NCI-H2196 treated with DMSO at 0.1 percent for 48 hours (cell line): Measurements from ENCODE around the gene EXT2.

Experiments
- DNase-seq: peaks from one replicate; lab custom pipeline; 2025; ENCODE audit not compliant: unreplicated experiment; lab: John Stamatoyannopoulos, UW

Gene EXT2

DNA sequence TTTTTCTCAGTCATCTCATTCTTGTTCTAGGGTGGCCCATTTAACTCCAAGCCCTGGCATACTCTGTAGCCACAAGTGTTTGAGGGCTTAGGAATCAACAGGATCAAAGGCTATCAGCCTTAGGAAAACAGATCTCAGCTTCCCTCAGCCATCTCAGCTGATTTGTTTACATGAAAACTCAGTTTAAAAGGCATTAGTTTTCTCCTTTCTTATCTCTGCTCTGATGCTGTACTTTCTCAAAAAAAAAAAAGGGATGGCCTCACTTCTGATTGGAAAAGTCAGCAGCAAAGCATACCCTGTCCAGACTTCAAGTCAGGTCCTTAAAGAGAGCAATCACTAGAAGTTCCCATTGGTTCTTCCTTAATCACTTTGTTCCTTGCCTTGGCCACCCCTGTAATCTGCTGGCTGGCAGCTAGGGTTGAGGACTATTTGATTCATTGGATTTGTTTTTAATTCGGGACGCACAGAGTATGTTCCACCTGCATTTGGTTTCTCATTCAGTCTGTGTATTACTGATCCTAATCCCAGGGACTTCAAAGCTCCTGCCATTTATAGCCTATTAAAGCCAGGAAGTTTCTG is 102.8 kb downstream of the EXT2 start:
- no peak for DNase-seq

DNA sequence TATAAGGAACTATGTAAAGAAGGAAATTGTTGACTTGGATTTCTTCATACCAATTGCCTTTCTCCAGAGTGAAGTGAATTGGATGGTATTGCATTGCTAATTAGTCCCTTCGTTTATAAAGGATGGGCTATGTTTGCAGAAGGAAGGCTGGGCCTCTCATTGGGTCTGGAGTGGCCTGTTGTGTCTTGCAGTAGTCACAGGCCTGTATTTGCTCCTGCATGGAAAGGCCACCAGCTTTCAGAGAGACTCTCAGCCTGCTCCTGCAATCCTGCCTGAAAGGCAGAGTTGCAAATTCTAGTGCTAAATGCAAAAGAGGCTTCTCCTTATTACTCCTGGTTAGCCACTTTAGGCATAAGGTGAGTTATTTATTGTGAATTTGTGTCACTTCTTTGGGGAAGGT is 103.8 kb downstream of the EXT2 start:
- no peak for DNase-seq

DNA sequence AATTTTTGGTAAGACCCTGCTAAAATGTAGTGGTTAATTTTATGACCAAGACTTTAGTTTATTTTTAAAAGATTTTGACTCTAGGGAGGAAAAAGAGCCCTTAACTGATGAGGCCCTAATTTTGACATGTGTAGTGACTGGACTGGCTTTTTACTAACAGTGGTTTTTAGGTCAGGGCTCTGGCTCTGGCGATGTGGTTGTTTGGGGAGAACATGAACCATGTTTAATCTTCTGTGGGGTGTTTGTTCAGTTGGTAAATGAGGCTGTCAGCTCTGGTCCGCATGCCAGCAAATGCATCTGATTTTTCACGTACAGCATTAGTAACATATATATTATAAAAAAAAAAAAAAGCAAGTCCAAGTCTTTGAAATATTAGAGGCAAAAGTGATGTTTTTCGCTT is 104.3 kb downstream of the EXT2 start:
- no peak for DNase-seq

DNA sequence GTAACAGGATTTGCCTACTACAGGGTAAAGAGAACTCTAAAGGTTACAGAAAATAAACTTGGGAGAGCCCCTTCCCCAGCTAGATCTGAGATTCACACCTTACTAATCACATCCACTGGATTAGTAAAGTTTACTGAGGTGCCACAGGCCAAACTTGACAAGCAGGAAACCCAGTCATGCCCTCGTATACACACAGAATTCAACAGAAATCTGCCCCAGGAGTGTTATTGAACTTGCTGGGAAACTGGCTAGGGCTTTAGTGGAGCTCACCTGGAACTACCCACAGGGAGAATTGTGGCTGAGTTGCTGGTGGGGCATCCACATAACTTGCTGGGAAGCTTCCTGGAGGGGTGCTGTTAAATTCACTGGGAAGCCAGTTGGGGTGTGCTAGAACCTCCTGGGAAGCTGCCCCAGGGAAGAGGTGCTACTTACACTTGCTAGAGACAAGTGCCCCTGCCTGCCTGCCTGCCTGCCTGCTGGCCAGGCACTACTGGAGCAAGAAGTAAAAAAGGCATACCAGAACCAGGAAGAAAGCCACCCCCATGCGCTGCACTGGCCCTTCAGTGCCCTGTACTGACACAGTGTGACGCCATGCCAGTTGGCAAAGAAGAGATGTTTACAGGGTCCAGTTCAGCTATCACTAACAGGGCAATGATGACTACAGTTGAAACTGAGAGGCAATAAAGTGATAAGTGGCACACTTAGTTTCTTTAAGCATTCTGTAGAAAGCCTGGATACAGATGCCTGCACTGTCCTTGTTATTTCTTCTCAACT is 108.0 kb downstream of the EXT2 start:
- no peak for DNase-seq

DNA sequence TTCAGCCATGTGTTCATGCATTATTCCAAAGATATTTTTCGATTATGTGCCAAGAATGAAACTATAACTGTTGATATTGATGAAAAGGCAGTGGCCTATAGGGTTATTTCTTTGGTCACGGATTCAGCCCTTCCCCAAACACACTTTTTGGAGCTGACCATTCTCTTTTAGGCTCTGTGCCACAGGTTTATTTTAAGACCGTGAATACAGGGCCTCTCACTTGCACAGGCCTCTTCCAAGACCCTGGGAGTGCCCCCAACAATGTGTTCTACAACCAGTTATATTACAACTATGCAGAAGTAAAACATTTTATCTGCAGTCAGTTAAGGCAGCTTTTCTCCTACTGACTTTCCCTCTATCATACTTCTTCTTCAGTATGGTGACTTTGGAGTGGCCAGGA is 109.9 kb downstream of the EXT2 start:
- DNase-seq, result no peak

DNA sequence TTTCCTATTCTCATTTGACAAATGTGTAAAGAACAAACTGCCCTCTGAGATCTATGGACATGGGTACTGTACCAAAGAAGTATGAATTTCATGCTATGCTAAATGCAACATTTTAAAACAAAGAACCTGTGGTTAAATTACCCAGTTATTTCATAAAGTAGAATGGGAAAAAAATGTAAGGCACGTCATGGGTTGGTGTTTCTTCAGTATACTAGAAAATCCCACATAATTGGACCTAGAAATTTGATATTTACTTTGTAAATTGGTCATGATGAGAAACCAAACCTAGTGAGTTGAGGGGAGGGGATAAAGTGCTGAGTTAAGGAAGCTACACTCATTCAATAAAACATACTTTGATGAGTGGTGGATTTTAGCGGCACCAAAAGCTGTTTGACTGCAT is 110.4 kb downstream of the EXT2 start:
- DNase-seq, result no peak

DNA sequence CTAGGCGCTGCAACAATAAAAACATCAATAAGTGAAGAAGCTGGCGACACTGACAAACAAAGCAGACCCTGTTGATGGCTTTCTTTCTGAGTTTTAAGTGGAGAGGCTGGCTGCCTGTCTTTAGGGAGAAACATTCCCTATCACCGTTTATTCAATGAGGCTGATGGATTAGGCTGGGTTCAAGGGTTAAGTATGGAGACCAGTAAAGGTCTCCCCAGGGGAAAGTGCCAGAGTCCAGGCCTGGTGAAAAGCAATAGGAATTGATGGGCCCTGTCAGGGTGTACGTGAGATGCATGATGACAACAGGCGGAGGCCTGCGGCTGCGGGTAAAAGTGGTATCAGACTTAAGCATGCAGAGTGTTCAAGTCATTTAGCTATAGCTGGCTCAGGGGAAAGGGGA is 111.8 kb downstream of the EXT2 start:
- DNase-seq, result no peak

DNA sequence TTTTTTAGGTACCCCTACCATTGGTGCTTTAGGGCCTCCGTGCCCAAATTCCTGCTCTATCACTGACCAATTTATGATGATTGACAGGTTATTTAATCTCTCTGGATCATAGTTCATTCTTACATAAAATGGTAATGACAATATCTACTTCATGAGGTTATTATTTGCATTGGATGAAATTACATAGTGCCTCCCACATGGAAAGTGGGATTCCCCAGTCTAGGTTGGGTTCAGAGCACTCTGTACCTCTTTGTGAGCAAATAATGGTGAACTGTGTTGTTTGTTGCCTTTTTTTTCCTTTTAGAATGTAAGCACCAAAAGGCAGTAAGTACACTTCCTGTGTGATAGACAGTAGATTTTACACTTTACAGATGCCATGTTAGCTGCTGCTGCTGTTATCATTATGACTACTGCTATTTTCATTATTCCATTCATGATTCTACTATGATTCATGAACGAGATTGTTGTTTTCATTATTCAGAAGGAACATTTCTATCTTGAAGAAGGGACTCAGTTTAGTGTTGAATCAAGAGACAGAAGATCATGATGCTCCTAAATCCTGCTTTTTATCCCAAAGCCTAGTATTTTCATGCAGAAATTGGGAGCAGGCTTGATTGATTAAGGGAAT is 113.6 kb downstream of the EXT2 start:
- DNase-seq, result no peak

DNA sequence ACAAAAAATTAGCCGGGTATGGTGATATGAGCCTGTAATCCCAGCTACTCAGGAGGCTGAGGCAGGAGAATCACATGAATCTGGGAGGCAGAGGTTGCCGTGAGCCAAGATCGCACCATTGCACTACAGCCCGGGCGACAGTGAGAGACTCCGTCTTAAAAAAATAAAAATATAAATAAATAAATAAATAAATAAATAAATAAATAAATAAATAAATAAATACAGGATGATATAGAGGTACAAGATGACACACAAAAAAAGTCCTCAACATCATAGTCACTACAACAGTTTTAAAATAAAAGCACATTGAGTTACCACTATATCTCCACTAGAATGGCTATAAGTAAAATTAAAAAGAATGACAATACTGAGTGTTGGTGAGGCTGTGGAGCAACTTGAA is 116.7 kb downstream of the EXT2 start:
- no peak for DNase-seq

DNA sequence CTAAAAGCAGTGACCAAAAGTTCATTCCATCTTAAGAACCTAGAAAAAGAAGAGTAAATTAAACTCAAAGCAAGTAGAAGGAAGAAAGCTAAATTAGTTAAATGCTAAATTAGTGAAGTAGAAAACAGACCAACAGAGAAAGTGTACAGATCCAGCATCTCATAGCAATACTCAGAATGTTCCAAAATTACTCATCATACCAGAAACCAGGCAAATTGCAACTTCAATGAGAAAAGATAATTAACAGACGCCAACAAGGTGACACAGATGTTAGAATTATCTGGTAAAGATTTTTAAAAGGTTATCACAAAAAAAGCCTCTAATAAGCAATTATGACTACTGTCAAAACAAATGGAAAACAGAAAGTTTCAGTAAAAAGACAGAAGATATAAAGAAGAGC is 117.7 kb downstream of the EXT2 start:
- DNase-seq, result no peak

DNA sequence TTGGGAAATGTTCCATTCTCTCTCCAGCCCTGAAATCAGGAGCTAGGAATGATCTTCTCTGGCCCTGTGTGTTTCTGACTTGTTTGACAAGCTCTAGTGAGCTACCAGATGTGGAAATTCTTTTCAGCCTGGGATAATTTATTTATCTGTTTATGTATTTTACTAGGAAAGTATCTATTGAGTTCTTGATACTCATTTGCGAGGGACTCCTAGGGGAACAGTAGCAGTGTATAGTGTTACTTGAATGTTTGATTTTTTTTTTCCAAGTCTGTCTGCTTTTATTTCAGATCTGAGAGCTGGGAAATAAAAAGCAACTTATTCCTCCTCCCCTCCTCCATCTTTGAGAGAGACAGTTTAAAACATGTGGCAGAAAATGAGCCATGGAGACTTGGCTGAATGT is 122.0 kb downstream of the EXT2 start:
- DNase-seq, result no peak

DNA sequence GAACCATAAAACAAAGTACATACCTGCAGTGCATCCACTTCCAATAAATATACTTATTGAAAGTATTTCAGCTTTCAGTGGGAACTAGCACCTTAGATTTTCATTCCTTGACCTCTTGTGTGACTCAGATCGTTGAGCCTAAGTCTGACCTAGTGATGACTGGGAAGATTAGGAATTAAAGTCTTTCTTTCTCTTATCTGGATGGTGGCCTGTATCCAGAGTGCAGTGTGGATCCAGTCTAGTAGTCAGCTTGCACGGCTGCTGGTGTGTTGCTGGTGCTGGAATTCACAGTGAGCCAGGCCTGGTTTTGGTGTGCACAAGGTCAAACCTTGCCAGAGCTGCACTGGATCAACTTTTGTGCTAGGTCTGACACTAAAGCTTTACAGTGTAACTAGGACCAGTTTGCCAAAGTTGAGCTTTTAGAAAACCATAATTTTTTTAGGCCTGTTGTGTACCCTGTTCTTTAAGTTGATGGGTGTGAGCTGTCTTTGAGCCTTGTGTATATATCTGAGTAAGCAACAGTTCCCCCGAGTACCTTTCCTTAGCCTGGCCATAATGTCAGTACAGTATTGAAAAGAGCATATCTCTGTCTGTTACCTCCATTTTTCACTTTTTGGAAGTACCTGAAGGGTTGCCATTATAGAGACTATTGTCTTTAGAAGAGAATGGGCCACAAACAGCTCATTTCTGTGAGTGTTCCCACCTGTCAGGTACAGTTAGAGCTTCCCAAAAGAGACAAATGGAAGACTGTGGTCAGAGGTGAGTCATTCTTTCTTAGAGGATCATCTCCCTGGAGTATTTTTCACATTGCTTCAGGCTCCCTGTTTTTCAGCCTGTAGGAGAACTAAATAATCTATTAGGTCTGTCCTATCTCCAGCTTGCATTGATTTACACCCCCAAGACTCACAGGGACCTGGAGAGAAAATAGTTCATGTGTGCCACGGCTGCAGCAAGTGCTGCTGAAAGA is 124.6 kb downstream of the EXT2 start:
- DNase-seq, result no peak

DNA sequence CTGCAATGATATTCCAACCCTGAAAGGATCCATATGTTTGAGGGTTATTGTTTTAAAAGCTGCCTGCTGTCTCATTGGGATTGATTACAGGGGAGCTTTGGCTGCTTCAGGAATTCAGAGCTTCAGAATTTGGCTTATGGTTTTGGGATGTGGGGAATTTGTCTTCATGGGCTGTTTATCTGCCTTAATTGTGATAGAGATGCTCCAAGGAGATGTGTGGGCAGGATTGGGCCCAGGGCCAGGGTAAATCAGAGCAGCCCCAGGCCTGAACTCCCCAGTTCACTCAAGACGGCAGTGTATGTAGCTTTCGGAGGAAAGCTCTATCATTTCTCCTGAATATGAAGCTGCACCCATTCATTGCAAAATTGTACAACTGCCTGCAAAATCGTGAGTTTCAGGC is 126.0 kb downstream of the EXT2 start:
- DNase-seq, result no peak

DNA sequence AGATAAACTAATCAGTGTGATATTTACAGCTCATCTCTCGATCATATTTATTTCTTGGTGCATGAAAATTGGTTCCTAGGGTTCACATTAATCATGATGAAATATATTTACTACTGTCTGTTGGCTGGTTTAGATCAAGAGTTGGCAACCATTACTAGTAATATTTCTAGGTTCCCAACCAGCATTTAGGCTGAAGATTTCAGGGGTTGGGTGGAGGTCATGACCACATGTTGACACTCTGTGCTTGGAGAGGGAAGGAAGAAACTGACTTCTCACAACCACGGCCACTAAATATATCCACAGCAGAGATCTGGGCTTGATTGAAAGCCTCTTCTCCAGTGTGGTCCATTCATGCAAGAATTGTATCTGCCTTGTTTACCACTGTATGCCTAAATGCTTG is 126.5 kb downstream of the EXT2 start:
- DNase-seq, result no peak

DNA sequence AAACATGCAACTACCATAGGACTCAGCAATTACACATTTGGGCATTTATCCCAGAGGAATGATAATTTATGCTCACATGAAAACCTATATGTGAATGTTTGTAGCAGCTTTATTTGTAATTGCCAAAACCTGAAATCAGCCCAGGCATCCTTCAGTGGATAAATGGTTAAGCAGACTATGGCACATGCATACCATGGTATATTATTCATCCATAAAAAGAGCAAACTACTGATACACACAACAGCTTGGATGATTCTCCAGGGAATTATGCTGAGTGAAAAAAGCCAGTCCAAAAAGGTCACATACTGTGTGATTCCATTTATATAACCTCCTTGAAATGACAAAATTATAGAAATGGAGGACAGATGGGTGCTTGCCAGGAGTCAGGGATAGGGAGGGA is 127.8 kb downstream of the EXT2 start:
- DNase-seq, result no peak

DNA sequence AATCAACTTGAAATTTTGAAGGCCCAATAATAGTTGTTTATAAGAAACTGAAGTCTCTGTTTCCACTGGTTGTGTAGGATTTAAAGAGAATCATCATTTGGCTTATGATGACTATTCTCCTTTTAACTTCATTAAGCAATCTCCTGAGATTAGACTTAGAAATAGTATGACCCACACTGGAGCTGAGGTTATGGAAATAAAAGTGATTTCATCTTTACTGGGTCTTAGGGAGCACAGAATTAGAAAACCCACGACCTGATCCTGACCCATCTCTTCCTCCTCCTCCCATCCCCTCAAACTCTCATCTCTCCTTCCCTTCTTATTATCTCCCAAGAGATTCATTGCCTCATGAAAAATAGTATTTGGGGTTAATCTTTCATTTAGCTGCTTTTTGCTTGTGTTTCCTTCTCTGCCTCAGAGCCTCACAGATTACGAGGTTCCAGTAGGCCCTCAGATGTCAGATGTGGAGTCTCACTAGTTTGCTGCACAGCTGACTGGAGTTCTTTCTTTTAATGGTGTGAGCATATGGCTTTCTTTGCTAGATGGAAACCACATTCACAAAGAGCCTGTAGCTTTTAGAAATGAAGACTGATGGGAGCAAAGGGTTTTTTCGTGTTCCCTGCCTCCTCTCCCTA is 129.5 kb downstream of the EXT2 start:
- DNase-seq, result no peak

DNA sequence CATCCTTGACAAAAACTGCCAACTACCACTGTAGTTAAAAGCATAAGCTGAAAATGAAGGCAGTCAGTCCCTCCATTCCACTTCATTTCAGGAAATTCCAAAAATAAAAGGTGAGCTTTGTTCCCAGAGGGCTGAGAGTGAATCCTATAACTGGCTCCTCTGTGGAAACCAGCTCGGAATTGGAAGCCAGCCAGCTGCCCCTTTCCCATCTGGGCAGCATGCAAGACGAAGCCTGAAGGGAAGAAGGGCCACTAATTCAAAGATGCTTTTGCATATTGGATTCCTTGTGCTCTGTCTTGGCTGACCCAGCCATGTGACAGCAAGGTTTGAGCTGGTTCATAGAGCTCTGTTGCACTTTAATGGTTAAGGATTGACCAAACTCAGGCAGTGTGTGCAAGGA is 131.0 kb downstream of the EXT2 start:
- DNase-seq, result no peak

DNA sequence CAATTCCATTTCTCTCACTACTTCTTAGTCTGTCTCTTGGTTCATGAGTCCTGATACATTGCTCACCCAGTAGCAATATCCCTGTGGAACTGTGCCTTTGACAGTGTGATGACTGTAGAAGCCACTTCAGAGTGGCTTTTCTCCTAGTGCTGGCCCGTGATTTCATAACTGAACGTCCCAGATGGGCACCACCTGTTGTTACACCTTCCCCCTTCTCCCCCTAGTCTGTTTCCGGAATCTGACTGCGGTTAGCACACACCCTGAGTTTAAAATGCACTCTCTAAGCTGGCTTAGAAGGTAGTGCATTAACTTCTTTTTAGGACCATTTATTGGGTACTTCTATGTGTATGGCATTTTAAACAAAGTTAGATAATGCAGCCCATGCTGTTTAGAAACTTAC is 131.5 kb downstream of the EXT2 start:
- DNase-seq, result no peak

DNA sequence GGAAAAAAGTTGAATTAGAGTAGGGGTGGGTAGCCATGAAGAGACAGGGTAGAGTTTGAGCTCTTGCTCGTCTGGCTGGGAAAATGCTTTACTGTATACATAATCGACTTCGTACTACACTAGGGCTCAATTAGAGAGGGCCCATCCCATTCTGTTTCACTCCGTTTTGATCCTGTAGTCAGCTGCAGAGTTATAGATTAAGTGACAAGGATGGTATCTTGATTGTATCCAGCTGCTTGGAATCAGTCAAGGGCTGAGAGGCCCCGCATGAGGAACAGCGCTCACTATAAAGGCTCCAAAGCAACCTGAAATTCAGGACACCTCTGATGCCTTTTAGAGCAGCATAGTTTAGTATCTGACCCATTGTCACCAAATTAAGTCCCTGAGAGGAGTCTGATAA is 132.9 kb downstream of the EXT2 start:
- no peak for DNase-seq

DNA sequence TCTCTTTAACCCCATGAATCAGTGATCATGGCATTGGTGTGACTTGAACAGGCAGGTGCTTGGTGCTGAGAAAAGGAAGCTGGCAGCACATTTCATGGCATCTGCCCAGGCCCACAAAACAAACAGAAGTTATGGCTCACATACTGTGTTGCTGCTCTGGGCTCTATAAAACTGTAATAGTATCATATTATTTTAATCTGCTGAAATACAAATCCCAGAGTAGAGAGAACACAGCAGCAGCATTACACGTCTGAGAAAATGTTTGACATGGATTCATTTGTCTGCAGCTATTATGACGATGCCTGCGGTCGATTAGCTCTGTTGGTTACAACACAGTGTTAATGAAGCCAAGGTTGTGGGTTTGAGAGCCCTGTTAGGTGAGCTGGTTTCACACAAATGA is 133.6 kb downstream of the EXT2 start:
- DNase-seq, result peak; percentile 58

DNA sequence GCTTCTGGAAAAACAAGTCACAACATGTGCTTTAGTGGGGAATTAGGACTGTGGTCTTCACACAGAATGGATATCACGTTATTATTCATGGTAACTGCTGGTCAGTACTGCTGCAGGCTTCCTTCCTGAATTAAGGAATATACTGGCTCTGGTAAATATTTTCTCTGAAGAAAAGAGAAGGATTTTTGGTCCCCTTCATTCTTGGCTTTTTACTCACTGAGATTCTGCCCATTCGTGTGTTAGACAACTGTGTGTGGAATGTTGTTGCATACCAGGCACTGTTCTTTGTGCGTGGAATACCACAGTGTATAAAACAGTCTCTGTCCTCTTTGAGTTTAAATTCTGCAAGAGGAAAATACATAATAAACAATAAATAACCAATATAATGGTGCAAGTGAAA is 134.1 kb downstream of the EXT2 start:
- DNase-seq, result no peak
